ENCODE results near the gene TMEM143. TPM values are rescaled to one million over a fixed set of nuclear protein-coding genes. Genes with fewer than 3 reads are reported as not detected.
A peak's percentile ranks its signal among the peaks of the same experiment; 100 is the strongest.

The TMEM143 gene
- total and polyA plus RNA-seq, 2 of the 8 experiments (the other 6 are each of a cell fraction or from before 2014, with no cell fraction given): 14.2 to 19.1 TPM

GRCh38 chr19:48398375-48399235, 34.9 kb upstream of the TMEM143 start:
- H3K18ac ChIP-seq (ENCODE audit: extremely low read depth, low read length): peak overlapping the region; percentile 34
- H3K4me2 ChIP-seq (ENCODE audit: insufficient read depth in 1 of 2, low read depth in 2 of 2, low read length in 2 of 2): peak overlapping the region; percentile 96 to 100
- FAIRE-seq: no peak
- no peak overlapping the region for H3K56ac ChIP-seq (replicated peaks; ENCODE audit: insufficient read length, low read depth, low read length)
- peak overlapping the region; percentile 6; the same call in 1 of the 2 replicates for H2BK15ac ChIP-seq (ENCODE audit: low read length)
- H3K9me3 ChIP-seq (ENCODE audit: insufficient read depth in 2 of 2, low read depth in 1 of 2, low read length in 1 of 2): no peaks in the 10 kb centered on the region
- no peak overlapping the region for H4K5ac ChIP-seq (ENCODE audit: insufficient read length, low read depth, low read length)
- peak overlapping the region in 3 of 4 experiments; percentile 51 to 81 (median 63); a peak in 5 of 7 replicates for H3K9ac ChIP-seq (replicated peaks in 1 of 4; ENCODE audit: extremely low read depth in 1 of 4, low read depth in 3 of 4, low read length in 3 of 4)
- H4K20me1 ChIP-seq (replicated peaks in 1 of 2; ENCODE audit: control insufficient read depth in 1 of 2, insufficient read depth in 2 of 2, low read length in 2 of 2): no peaks in the 10 kb centered on the region
- no peak overlapping the region for H3K23ac ChIP-seq (ENCODE audit: insufficient read length)
- H3K4ac ChIP-seq (replicated peaks; ENCODE audit: insufficient read length, low read depth, low read length): no peak overlapping the region
- H3K27me3 ChIP-seq (replicated peaks in 1 of 4; ENCODE audit: control insufficient read depth in 3 of 4, extremely low read depth in 1 of 4, insufficient read depth in 3 of 4, low read length in 3 of 4): peaks cover 6 to 43% (median 38%) of the 10 kb centered on the region in 4 experiments
- peak overlapping the region; percentile 44; the same call in 1 of the 2 replicates for H2BK5ac ChIP-seq (ENCODE audit: low read depth, low read length)
- H3K4me3 ChIP-seq (ENCODE audit: extremely low read depth in 1 of 4, insufficient read depth in 2 of 4, low read depth in 3 of 4, low read length in 4 of 4): peak overlapping the region; percentile 32 to 86 (median 61)
- H3K27ac ChIP-seq (ENCODE audit: low read depth, low read length): no peak overlapping the region
- peak overlapping the region; percentile 5 for H4K91ac ChIP-seq (replicated peaks; ENCODE audit: insufficient read length, low read length)
- peak; percentile 88 to 98 for DNase-seq (ENCODE audit: low read depth in 1 of 2, low spot score in 2 of 2)
- no peak overlapping the region for H2BK20ac ChIP-seq (ENCODE audit: low read length)
- H2BK12ac ChIP-seq (ENCODE audit: low read depth, low read length): peak overlapping the region; percentile 84; the same call in 1 of the 2 replicates
- H3K79me2 ChIP-seq (ENCODE audit: control insufficient read depth in 1 of 2, insufficient read depth in 2 of 2, low read length in 2 of 2): no peaks in the 10 kb centered on the region
- ChIA-PET CTCF (ENCODE audit: partially characterized antibody) (no interaction called here), POLR2A (ENCODE audit: partially characterized antibody) (interaction anchor here (0.5 to 2.4 kb wide), 4 partner anchors 14 to 63 kb away, joined by 3 to 16 read pairs (median 4); partner anchors contain the start of gene GRWD1)
- H2AFZ ChIP-seq (ENCODE audit: low read length): no peak overlapping the region
- H3K36me3 ChIP-seq (ENCODE audit: control insufficient read depth in 2 of 4, insufficient read depth in 4 of 4, low read length in 3 of 4): no peaks in the 10 kb centered on the region
- peak overlapping the region; percentile 81; the same call in 1 of the 2 replicates for H4K8ac ChIP-seq (ENCODE audit: extremely low read depth, insufficient read depth, low read length)
- H3K79me1 ChIP-seq (ENCODE audit: low read depth, low read length): no peaks in the 10 kb centered on the region
- H2AK5ac ChIP-seq (ENCODE audit: low read depth, low read length): peak overlapping the region; percentile 83; the same call in 1 of the 2 replicates
- no peak overlapping the region for H2BK120ac ChIP-seq (replicated peaks; ENCODE audit: low read depth, low read length)
- H3K23me2 ChIP-seq (ENCODE audit: low read depth, low read length): peaks cover 26% of the 10 kb centered on the region
- H3K4me1 ChIP-seq (replicated peaks in 1 of 4; ENCODE audit: control insufficient read depth in 3 of 4, insufficient read depth in 4 of 4, low read length in 3 of 4): peaks cover 8 to 44% (median 36%) of the 10 kb centered on the region in 4 experiments
- H3K14ac ChIP-seq (ENCODE audit: insufficient read length): no peak overlapping the region
- 6% methylated on average over 74 of the region's 104 CpGs; no CpG with 5 or more reads in 1 of the 2 experiments for WGBS, 2 experiments (ENCODE audit: extremely low coverage in 1 of 2, insufficient coverage in 1 of 2, insufficient read length in 1 of 2, insufficient replicate concordance in 2 of 2, low coverage in 1 of 2, low lambda C conversion rate in 2 of 2, missing lambda C conversion rate in 1 of 2)
- TF ChIP-seq SIRT6 (IDR thresholded peaks at IDR 0.05; ENCODE audit: low read length) (no peak), NANOG (IDR thresholded peaks at IDR 0.05; ENCODE audit: insufficient read depth, low read depth, low read length, poor library complexity, severe bottlenecking) (no peak), CBX5 (IDR thresholded peaks at IDR 0.05; ENCODE audit: low read depth, low read length) (no peak), KDM4A (IDR thresholded peaks at IDR 0.05; ENCODE audit: low read depth, low read length, severe bottlenecking) (peak; percentile 14), MAFK (IDR thresholded peaks at IDR 0.05; ENCODE audit: low read depth, low read length) (no peak), PHF8 (conservative IDR thresholded peaks at IDR 0.05; ENCODE audit: low read depth, low read length) (peak; percentile 49; the same call in 1 of the 2 replicates)
- TF ChIP-seq, protein P1, sequence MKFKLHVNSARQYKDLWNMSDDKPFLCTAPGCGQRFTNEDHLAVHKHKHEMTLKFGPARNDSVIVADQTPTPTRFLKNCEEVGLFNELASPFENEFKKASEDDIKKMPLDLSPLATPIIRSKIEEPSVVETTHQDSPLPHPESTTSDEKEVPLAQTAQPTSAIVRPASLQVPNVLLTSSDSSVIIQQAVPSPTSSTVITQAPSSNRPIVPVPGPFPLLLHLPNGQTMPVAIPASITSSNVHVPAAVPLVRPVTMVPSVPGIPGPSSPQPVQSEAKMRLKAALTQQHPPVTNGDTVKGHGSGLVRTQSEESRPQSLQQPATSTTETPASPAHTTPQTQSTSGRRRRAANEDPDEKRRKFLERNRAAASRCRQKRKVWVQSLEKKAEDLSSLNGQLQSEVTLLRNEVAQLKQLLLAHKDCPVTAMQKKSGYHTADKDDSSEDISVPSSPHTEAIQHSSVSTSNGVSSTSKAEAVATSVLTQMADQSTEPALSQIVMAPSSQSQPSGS (IDR thresholded peaks at IDR 0.05; ENCODE audit: low read length): no peak
- TF ChIP-seq, protein P2, sequence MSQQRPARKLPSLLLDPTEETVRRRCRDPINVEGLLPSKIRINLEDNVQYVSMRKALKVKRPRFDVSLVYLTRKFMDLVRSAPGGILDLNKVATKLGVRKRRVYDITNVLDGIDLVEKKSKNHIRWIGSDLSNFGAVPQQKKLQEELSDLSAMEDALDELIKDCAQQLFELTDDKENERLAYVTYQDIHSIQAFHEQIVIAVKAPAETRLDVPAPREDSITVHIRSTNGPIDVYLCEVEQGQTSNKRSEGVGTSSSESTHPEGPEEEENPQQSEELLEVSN (IDR thresholded peaks at IDR 0.05): peak; percentile 93
